HK-2 (cell line): ENCODE measurements around the gene CDK11A.
"Not testable (repeated sequence)": the region's sequence is repeated elsewhere in the genome, so short reads cannot be mapped to it uniquely, and the experiment has no call there.

Experiments
- DNase-seq: peaks from one replicate; pipeline ENCODE4 v3.0.0-alpha.2; 2018; ENCODE audit not compliant: unreplicated experiment

Gene CDK11A

GRCh38 chr1:1726088-1726487, 1.9 kb upstream of the CDK11A start:
- DNase-seq = not testable (repeated sequence)

GRCh38 chr1:1721201-1721600, 3.0 kb downstream of the CDK11A start:
- no peak for DNase-seq

- DNase-seq = not testable (repeated sequence)
Measured at GRCh38 chr1:1715109-1715883, 8.9 kb downstream of the CDK11A start.

GRCh38 chr1:1707897-1708296, 16.3 kb downstream of the CDK11A start:
- DNase-seq = not testable (repeated sequence)

GRCh38 chr1:1707241-1707640, 16.9 kb downstream of the CDK11A start:
- DNase-seq = not testable (repeated sequence)

GRCh38 chr1:1705623-1706022, 18.5 kb downstream of the CDK11A start:
- DNase-seq = not testable (repeated sequence)

- DNase-seq = not testable (repeated sequence)
Measured at GRCh38 chr1:1704284-1704957, 19.7 kb downstream of the CDK11A start.

- no peak for DNase-seq
Measured at GRCh38 chr1:1703796-1704195, 20.4 kb downstream of the CDK11A start.

GRCh38 chr1:1702506-1702905, 21.7 kb downstream of the CDK11A start:
- DNase-seq = not testable (repeated sequence)

- not testable (repeated sequence) for DNase-seq
Measured at GRCh38 chr1:1700557-1700956, 23.6 kb downstream of the CDK11A start.

- DNase-seq = not testable (repeated sequence)
Measured at GRCh38 chr1:1700067-1700466, 24.1 kb downstream of the CDK11A start.

GRCh38 chr1:1699061-1699460, 25.1 kb downstream of the CDK11A start:
- DNase-seq = not testable (repeated sequence)

- not testable (repeated sequence) for DNase-seq
Measured at GRCh38 chr1:1697358-1698183, 26.6 kb downstream of the CDK11A start.

GRCh38 chr1:1696431-1697357, 27.5 kb downstream of the CDK11A start:
- DNase-seq = not testable (repeated sequence)

GRCh38 chr1:1692714-1693647, 31.2 kb downstream of the CDK11A start, which contains the start of gene SLC35E2B:
Gene SLC35E2B (minus strand): TSS chr1:1692795. CDS start chr1:1676699, 16,096 bp downstream.
- DNase-seq = peak; percentile 89

- peak; percentile 68 for DNase-seq
Measured at GRCh38 chr1:1692324-1692713, 31.8 kb downstream of the CDK11A start.

GRCh38 chr1:1691443-1691842, 32.7 kb downstream of the CDK11A start:
- DNase-seq = not testable (repeated sequence)

GRCh38 chr1:1689526-1689925, 34.6 kb downstream of the CDK11A start:
- not testable (repeated sequence) for DNase-seq

GRCh38 chr1:1687846-1688245, 36.3 kb downstream of the CDK11A start:
- no peak for DNase-seq
